NB4 (cell line): ENCODE results near the gene ATP12A.

Experiments
- CTCF ChIP-seq: IDR thresholded peaks from one replicate; pipeline ENCODE4 v1.5.1; 2012; ENCODE audit warnings: low read depth, low read length
- POLR2A ChIP-seq: IDR thresholded peaks from 2 replicates; pipeline ENCODE4 v1.6.1; 2011; ENCODE audit warnings: mild to moderate bottlenecking; ENCODE audit not compliant: insufficient read length; ENCODE audit errors: extremely low read depth

GRCh38 chr13:24670961-24671381, 9.2 kb upstream of the ATP12A start:
- no peak for TF ChIP-seq POLR2A
- TF ChIP-seq CTCF = peak; percentile 46
